NCI-H2029 treated with DMSO at 0.1 percent for 48 hours (cell line): ENCODE data around the gene NEUROD2.

Experiments used
- DNase-seq: peaks from one replicate; lab custom pipeline; 2025; lab: John Stamatoyannopoulos, UW

NEUROD2 gene

DNA sequence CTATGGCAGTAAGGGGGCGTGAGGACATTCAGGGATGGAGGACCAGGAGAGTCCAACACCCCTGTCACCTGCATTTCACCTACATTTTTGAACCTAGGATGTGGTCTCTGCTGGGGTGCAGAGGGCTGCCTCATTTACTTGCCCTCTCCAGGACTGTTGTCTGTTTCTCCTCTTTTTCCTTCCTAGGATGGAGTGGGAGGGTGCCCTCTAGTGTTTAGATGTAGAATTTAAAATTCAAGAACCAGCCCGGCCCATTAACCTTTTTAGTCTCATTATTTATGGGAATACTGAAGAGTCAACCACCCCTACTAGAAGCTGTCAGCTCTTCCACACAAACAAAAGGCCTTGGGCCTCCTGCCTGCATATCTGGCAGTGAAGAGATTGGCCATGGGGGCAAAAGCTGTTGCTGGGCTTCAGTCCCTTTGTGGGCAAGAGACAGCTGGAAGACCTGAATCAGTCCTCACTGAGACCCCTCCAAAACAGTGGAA lies 26.7 kb upstream of the NEUROD2 start:
- DNase-seq: no peak

DNA sequence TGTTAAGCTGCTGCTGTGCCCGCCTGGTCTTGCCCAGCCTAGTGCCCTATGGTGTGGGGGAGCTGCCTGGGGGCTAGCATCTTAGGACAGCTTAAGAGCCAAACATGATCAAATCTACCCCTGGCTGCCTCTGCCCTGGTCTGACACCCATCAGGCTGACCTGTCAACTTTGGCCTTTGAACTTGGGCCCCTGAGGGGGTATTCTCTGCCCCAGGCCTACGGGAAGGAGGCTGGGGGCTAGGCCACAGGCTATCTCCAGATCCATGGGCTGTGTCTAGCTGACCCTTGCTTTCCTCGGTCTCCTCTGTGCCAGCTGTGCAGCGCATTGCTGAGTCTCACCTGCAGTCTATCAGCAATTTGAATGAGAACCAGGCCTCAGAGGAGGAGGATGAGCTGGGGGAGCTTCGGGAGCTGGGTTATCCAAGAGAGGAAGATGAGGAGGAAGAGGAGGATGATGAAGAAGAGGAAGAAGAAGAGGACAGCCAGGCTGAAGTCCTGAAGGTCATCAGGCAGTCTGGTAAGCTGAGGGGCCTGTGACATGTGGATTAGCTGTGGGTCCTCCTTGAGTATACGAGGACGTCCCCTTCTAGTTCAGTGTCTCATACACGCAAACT lies 26.0 kb upstream of the NEUROD2 start:
- DNase-seq: no peak

DNA sequence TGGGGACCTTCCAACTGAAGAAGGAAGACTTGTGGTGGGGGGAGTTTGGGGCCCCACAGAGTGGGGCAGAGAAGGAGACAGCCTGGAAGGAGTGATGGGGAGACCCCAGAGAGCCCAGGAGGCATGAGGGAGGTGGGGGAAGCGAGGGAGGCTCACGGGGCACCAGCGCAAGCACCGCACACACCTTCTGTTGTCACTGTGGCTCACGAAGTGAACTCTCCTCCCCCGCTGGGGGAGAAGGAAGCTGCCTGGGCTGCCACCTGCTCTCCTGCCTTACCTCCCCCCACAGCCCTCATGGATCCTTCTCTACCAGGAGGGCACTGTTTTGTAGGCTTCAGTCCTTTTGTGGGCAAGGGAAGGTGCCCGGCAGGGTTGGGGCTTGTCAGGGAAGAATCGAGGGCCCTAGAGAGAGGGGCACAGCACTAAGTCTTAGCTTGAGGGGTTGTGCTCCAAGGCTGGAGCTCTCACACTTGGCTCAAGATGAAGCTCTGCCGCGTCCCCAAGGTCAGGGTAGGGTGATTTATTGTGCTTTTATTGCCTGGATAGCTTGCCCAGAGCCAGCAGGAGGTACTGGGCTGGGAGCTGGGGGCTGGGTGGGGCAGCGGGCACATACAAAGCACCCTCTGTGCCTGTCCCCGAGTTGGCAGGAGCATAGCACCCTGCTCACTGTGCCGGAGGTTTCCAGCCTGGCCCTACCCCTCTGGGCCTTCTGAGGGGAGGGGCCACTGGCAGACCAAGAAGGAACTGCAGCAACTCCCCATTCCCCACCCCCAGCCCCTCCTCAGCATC lies 24.6 kb upstream of the NEUROD2 start:
- peak; percentile 12 for DNase-seq

DNA sequence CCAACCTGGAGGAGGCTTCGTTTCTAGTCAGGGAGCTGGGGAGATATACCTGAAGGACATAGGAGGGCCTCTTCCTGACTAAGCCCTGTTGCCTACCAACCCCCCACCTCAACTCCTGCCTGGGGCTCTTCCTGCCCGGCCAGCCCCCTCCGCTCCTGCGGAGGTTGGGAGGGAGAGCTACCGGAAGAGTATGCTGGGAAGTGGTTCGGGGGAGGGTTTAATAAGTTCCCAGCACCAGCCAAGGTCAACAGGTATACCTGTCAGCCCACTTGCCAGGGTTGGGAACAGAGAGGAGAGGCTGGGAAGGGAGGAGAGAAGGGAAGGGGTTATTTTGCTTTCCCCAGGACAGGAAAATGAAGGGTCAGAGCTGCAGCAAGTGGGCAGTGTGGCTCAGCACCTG lies 23.7 kb upstream of the NEUROD2 start:
- peak; percentile 36 for DNase-seq

DNA sequence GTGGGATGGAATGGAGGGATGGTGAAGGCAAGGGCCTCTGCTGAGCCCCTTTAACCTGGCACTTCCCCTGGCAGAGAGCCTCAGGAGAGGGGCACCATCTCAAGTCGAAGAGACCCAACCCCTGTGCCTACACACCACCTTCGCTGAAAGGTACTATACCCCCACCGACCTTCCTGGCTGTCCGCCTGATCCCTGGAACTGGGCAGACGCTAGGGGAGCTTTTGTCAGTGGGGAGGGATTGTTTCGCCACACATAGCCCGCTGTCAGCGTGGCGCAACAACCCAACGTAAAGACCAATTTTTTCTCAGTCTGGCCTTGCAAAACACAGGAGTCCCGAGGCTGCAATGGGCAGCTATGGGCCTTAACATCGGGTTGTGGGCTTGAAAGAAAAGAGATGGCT lies 22.2 kb upstream of the NEUROD2 start:
- DNase-seq: no peak

DNA sequence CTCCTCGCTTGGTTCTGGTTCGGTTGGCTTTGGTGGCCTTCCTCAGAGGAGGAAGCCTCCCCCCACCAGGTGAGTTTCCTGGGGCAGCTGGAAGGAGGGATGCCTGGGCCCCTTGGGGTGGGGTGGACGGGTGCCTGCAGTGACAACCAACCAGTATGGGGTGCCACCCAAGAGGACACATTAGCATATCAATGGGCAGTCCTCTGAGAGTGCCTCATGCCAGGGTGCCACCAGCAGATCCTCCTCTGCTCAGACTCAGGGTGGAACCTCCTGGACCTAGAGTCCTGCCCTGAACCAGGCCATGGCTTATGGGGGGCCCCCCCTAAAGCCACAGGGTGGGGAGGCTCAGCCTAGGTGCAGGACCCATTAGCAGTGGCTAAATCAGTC lies 21.8 kb upstream of the NEUROD2 start:
- no peak for DNase-seq

DNA sequence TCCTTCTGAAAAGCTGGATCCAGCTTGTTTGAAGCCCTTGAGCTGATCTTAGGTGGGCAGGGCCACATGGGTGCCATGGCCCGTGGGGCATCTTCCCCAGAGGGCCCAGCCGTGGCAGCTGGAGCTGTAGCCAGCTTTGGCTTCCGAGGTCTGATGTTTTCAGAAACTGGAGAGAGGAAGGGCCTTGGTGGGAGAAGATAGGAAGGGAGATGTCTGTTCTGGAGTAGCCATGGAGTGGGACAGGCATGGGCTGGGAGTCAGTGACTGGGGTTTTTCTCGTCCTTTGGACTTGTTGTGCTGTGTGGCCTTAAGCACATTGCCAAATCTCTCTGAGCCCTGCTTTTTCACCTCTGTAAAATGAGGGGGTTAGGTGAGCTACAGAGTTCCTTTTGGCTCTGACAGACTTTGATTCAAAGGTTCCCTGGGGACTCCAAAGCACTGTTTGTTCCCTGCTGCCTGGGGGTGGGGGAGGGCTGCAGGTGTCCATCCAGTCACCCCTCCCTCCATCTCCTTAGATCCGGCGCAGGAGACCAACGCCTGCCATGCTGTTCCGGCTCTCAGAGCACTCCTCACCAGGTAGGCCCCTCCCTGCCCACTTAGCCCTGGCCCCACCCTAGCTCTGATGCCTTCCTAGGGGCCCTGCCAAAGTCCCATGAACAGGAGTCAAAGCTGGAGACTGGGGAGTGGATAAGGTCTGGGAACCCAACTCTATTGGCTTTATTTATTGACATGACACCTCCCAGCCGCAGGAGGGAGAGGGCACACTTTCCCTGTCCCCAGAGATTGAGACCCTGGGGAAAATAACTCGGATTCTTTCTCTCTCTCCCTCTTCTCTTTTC lies 21.2 kb upstream of the NEUROD2 start:
- no peak for DNase-seq

DNA sequence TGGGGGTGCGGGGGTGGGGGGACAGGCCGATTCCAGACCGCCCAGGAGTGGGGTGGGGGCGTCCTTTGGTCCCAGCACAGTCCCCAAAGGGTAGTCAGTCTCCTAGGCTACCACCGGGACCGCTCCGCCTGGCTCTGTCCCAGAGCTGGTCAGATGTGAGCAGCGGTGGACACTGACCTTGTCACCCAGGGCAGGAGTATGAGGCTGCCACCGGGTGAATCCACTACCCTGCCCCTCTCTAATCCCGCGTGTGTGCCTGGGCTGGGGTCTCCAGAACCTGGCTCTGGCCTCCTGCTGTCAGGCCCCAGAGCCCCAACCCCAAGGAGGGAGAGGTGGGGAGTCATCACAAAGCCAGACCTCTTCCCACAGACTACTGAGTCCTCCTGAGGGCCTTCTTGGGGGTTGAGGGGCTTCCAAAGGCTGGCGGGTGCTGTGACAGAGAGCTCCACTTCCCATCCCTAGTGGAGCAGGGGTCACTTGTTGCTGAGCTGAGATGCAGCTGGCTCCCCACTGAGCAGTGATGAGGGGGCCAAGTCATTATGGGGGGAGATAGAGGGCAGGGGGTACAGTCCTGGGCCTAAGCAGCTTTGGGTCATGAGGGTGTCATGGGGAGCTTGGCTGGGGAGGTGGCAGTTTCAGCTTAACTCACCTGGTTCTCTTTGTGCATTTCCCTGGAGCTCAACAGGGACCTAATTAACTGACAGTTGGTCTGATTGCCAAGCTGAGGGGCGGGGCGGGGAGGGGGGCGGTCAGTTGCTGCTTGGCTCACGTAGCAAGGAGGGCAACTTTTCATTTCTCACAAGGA lies 20.2 kb upstream of the NEUROD2 start:
- no peak for DNase-seq

DNA sequence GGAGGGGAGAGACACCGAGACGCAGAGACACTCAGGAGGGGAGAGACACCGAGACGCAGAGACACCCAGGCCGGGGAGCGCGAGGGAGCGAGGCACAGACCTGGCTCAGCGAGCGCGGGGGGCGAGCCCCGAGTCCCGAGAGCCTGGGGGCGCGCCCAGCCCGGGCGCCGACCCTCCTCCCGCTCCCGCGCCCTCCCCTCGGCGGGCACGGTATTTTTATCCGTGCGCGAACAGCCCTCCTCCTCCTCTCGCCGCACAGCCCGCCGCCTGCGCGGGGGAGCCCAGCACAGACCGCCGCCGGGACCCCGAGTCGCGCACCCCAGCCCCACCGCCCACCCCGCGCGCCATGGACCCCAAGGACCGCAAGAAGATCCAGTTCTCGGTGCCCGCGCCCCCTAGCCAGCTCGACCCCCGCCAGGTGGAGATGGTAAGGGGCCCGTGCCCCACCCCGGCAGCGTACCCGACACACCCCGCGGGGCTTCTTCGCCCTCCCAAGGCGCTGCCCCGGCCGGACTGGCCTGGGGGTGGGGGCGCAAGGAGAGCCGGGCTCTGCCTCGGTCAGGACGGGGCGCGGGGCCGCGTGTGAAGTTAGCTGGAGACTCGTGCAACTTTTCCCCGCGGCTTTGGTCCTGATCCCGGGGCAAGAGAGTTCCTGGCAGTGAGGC lies 19.5 kb upstream of the NEUROD2 start:
- no peak for DNase-seq

DNA sequence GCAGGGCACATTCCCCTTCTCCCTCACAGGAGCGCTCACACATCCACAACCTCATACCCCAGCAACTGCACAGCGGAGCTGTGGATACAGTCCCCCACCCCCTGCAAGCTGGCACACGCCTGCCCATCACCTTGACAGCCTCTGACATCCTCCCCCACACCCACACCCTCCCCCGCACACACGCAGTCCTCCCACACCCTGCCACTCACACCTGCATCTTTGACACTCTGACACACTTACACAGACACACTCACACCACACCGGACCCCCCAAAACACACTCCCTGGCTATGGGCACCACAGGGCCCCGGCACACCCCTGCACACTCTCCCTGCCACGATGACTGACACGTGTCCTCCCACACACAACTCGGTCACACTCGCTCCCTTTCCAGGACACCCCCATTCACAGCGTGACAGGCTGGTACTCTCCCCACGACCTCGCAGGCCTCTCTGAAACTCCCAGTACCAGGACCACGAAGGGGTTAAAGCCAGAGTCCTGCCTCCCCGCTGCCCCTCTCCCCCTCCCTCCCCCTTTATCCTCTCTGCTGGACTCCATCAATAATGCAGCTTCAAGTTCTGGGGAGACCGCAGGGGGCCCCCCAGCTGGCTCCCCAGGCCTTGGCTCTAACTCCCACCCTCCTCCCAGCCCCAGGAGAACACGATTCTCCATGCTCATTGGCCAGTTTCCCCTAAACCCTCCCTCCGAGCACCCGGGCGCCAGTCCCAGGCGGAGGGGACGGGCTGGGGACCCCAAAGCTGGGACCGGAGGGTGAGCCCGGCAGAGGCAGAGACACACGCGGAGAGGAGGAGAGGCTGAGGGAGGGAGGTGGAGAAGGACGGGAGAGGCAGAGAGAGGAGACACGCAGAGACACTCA lies 18.7 kb upstream of the NEUROD2 start, which contains the start of gene PPP1R1B:
PPP1R1B (plus strand) TSS at position 782 of the 876 bp plus-strand sequence. CDS start 441 bp downstream, outside the sequence.
- no peak for DNase-seq

DNA sequence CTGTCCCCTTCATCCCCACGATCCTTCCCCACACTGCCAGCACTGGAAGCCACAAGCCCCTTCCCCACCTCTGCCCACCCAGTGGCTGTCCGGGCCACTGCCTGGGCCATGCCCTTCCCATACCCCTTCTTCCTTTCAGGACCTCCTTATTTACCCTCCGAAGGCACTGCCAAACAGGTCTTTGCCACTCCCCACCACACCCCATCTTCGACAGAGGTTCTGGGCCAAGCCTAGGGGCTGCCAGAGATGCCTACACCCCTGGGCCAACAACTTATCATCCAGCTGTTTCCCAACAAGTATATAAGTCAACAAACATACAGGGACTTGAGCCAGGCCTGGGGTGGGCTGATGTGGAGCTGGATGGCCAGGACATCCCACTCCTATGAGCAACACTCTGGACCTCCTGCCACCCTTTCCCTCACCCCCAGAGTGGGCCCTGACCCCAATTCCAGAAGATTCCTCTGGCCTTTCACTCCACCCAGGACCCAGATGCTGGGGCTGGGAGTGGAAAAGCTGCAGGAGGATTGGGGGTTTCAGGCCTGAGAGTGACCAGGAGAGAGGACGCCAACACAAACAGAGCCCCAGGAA lies 17.6 kb upstream of the NEUROD2 start:
- DNase-seq: no peak

DNA sequence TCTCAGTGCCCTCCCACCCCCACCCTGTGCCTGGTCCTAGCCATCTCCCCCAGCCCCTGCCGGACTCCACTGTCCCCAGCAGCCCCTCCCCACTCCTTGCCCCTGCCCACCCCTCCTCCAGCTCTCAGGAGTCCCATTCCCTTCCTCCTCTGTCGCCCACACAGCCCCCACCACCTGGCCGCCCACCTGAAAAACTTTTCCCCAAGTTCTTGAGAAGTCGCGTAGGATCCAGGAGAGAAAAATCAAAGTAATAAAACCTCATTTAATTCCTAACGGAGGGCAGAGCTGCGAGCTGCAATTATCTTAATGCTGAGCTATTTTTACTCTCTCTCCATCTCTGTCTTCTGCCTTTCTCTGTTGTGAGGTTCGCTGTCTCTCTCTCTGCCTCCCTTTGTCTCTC lies 16.6 kb upstream of the NEUROD2 start:
- no peak for DNase-seq

DNA sequence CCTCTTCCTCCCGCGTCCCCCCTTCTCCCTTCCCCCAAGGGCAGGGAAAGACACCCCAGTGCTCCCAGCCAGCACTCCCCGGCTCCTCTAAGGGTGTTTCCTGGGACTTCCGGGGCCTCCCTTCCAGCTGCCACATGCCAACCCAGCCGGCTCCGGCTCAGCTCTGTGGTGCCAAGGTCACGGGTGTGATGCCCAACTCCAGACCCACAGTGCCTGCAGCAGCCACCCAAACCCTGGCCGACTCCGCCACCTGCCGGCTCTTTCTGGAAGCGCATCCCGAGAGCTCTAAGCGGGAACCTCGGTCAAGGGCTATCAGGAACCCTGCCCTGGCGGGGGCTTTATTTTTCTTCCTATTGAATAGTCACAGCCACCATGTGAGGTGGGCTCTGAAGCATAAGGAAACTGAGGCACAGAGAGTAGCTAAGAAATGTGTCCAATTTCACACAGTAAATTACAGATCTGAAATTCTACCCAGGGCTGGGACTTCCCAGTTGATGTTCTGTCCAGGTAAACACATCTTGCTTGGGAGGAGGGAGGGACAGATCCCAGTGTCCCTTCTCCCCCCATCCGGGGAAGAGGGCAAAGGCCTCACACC lies 15.7 kb upstream of the NEUROD2 start:
- peak; percentile 17 for DNase-seq

DNA sequence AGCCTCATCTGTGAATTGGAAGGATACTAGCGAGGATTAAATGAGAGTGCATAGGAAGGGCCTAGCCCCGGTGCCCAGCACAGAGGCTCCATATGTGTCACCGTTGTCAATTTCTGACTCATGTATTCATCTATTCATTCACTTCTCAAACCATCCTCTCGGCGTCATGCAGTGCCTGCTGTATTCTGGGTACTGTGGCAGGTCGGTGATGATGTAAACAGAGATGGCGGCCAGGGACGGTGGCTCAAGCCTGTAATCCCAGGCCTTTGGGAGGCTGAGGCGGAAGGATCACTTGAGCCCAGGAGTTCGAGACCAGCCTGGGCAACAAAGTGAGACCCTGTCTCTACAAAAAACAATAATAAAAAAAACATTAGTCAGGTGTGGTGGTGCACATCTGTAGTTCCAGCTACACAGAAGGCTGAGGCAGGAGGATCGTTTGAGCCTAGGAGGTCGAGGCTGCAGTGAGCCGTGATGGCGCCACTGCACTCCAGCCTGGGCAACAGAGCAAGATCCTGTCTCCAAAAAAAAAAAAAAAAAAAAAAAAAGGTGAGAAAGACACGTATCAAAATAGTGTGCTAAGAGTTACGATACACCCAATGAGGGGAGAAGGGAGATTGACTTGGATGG lies 14.8 kb upstream of the NEUROD2 start:
- no peak for DNase-seq

DNA sequence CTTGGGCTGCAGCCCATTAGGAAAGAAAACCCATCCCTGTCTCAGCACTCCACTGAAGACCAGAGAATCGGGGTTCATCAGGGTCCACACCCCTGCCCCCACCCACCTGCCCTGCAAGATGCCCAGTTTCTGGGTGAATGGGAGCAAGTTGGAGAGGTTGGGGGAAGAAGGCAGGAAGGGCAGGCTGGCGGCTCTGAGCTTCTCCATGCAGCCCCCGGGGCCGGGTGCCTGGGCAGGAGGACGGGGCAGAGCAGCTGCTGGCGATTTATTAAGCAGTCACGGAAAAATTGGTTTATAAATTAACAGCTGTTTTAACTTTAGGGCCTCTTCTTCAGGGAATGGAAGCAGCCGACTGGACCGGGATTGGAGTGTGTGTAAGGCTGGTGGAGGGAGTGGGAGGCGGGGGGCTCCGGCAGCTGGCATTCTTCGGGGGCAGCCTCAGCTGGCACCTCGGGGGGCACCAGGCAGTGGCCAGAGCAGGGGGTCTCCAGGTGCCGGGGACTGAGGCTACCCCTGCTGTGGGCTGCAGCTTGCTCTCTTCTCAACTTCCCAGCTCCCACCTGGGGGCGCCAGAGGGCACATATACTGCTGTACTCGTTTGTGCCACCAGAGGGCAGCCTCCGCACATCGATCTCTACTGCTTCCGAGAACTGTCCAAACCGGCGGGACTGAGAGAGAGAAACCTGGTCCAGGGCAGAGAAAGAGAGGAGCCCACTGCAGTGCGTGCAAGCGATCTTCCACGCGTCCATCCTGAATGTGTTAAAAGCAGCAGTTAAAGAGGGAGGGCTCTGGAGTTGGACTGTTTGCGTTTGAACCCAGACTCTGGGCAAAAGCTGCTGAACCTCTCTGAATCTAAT lies 14.0 kb upstream of the NEUROD2 start:
- peak; percentile 47 for DNase-seq

DNA sequence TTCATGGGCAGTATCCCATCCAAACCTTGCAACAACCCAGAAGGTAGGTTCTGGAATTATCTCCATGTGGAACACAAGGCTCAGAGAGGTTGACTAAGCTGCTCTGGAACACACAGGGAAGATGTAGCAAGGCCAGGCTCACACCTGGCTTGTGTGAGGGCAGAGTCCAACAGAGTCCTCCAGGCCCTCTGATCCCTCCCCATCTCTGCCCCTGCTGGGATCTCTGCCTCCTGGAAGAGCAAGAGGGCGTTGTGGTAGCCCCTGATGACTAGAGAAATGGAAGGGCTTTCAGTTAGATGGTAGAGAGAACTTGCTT lies 12.0 kb upstream of the NEUROD2 start:
- DNase-seq: no peak

DNA sequence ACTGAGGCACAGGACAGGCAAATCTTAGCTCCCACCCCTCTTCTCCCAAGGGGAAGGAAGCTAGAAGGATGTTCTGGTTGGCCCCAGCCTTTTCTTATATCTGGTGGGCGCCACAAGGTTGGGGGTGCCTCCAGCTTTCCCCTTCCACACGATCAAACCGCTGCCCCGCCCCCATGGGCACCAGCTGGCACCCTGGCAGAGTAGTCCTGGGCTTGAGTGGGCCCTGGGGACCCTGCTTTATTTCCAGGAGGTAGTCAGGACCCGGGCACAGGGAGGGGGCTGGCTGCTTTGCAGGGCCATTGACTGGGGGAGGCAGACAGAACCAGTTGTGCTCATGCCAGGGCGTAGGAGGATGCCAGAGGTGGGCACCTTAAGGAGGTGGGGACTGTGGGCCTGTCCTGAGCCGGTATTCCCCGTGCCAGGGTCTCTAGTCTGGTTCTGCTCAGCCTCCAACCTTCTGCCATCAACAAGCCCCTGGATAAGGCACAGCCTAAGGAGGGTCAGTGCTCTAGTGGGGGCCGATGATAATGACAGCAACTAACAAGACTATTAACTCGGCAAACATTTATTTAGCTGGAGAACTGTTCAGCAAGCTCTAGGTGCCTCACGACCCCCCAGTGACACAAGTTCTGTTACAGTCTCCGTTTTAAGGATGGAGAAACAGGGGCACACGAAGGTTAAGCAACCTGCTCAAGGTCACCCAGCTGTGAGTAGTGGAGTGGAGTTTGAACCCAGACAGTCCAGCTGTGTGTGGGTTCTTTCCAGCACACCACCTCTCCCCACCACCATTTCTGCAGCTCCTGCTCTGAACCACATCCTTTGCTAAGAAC lies 11.5 kb upstream of the NEUROD2 start:
- no peak for DNase-seq
